Nephron progenitor cell (in vitro differentiated cells): ENCODE measurements around the gene HDAC4.

ENCODE experiments used
- DNase-seq: peaks from one replicate; pipeline ENCODE4 v3.0.0; 2021
- H3K27ac Mint-ChIP-seq: 2 replicates; pipeline ENCODE4 v1.8.0; 2021; ENCODE audit warnings: mild to moderate bottlenecking, moderate library complexity, mixed read lengths
- H3K27me3 Mint-ChIP-seq: 2 replicates; pipeline ENCODE4 v1.8.0; 2021; ENCODE audit warnings: mild to moderate bottlenecking, low read depth, mixed read lengths; ENCODE audit not compliant: poor library complexity
- H3K36me3 Mint-ChIP-seq: 2 replicates; pipeline ENCODE4 v1.8.0; 2021; ENCODE audit warnings: low read depth, mixed read lengths
- H3K4me1 Mint-ChIP-seq: 2 replicates; pipeline ENCODE4 v1.8.0; 2021; ENCODE audit warnings: mixed read lengths
- H3K4me3 Mint-ChIP-seq: 2 replicates; pipeline ENCODE4 v1.8.0; 2021; ENCODE audit warnings: mild to moderate bottlenecking, moderate library complexity, mixed read lengths
- H3K9me3 Mint-ChIP-seq: 2 replicates; pipeline ENCODE4 v1.8.0; 2021; ENCODE audit warnings: mild to moderate bottlenecking, moderate library complexity, mixed read lengths
- TF ChIP-seq, protein P1 (sequence below): fragments of 200-600 bp; sonication (generic); IDR thresholded peaks from 2 replicates; pipeline ENCODE4 v1.5.0; 2021; ENCODE audit warnings: antibody characterized with exemption

The HDAC4 gene

DNA sequence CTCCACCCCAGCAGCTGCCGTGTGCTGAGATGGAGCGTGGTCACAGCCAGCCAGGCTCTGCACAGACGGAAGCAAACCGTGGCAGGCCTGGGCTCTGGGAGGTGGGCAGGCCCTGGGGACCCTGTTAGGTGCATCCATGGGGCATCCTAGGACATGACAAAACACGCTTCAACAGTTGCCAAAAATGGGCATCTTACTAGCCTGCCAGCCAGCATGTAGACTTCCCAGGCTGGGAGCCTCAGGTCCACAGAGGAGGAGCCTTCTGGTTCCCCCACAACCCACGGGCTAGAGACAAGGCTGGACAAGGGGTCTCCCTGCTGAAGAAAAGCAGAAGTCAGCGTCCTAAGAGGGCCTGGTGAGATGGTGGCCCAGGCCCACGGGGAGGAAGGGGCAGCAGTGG, 139.5 kb downstream of the HDAC4 start:
- H3K27me3 Mint-ChIP-seq, result no peaks in the 10 kb centered on the region
- H3K36me3 Mint-ChIP-seq, result peaks cover 32% of the 10 kb centered on the region
- peaks cover 72% of the 10 kb centered on the region for H3K4me1 Mint-ChIP-seq
- TF ChIP-seq, protein P1, sequence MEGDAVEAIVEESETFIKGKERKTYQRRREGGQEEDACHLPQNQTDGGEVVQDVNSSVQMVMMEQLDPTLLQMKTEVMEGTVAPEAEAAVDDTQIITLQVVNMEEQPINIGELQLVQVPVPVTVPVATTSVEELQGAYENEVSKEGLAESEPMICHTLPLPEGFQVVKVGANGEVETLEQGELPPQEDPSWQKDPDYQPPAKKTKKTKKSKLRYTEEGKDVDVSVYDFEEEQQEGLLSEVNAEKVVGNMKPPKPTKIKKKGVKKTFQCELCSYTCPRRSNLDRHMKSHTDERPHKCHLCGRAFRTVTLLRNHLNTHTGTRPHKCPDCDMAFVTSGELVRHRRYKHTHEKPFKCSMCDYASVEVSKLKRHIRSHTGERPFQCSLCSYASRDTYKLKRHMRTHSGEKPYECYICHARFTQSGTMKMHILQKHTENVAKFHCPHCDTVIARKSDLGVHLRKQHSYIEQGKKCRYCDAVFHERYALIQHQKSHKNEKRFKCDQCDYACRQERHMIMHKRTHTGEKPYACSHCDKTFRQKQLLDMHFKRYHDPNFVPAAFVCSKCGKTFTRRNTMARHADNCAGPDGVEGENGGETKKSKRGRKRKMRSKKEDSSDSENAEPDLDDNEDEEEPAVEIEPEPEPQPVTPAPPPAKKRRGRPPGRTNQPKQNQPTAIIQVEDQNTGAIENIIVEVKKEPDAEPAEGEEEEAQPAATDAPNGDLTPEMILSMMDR, result no peak
- H3K27ac Mint-ChIP-seq, result no peak overlapping the region
- H3K9me3 Mint-ChIP-seq, result peaks cover 26% of the 10 kb centered on the region
- DNase-seq, result no peak
- H3K4me3 Mint-ChIP-seq, result no peak overlapping the region

DNA sequence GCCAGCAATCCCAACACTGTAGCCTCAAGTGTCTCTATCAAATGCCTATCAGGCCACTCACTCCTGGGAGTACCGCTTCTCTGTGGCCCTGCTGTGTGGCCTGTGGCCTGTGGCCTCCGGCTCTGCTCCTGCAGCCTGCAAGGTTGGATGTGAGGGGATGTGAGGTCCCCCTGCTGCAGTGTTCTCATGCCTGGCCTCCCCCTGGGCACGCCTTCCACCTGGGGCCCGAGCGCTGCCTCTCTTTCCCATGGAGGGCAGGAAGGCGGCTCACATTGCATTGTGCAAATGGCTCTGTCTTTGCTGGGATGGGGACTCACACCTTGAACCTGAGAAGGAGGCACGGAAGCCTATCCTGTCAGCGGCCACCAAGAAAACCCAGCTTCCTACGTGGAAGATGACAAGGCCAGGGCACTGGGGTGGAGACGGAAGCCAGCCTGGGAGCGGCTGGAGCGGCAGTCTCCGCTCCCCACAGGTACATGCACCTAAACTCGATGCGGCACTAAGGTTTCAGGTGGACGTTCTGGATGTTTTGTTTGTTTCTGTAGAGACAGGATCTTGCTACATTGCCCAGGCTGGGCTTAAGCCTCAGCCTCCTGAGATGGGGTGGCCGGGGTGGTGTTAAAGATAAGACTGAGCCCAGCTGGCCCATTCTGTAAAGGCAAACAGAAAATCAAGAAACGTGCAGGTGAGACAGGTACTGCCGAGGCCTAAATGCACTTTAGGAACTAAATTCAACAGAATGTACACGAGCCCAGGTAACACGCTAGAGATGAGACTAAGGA, 140.1 kb downstream of the HDAC4 start:
- Mint-ChIP-seq H3K36me3 (peaks cover 32% of the 10 kb centered on the region), H3K27ac (no peak overlapping the region), H3K4me3 (no peak overlapping the region), H3K27me3 (no peaks in the 10 kb centered on the region), H3K4me1 (peaks cover 75% of the 10 kb centered on the region), H3K9me3 (peaks cover 26% of the 10 kb centered on the region)
- DNase-seq, result no peak
- TF ChIP-seq, protein P1, result no peak

GRCh38 chr2:239259603-239260298, 141.1 kb downstream of the HDAC4 start:
- no peak for DNase-seq
- TF ChIP-seq, protein P1, result no peak
- peaks cover 75% of the 10 kb centered on the region for H3K4me1 Mint-ChIP-seq
- no peak overlapping the region for H3K4me3 Mint-ChIP-seq
- H3K36me3 Mint-ChIP-seq, result peaks cover 32% of the 10 kb centered on the region
- no peaks in the 10 kb centered on the region for H3K27me3 Mint-ChIP-seq
- peaks cover 26% of the 10 kb centered on the region for H3K9me3 Mint-ChIP-seq
- H3K27ac Mint-ChIP-seq, result peak overlapping the region; percentile 80

DNA sequence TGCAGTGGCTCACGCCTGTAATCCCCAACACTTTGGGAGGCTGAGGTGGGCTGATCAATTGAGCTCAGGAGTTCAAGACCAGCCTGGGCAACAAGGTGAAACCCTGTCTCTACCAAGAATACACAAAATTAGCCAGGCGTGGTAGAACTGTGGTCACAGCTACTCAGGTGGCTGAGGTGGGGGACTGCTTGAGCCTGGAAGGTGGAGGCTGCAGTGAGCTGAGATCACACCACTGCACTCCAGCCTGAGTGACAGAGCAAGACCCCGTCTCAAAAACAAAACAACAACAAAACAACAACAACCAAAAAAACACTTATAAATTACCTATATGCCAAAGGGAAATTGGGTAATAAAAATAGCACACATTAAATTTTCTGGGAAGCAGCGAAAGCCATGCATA, 141.6 kb downstream of the HDAC4 start:
- TF ChIP-seq, protein P1, result no peak
- H3K36me3 Mint-ChIP-seq, result peaks cover 32% of the 10 kb centered on the region
- no peak overlapping the region for H3K4me3 Mint-ChIP-seq
- H3K27ac Mint-ChIP-seq, result no peak overlapping the region
- peaks cover 75% of the 10 kb centered on the region for H3K4me1 Mint-ChIP-seq
- H3K27me3 Mint-ChIP-seq, result no peaks in the 10 kb centered on the region
- H3K9me3 Mint-ChIP-seq, result peaks cover 26% of the 10 kb centered on the region
- no peak for DNase-seq

- H3K9me3 Mint-ChIP-seq, result peaks cover 26% of the 10 kb centered on the region
- no peak overlapping the region for H3K4me3 Mint-ChIP-seq
- no peaks in the 10 kb centered on the region for H3K27me3 Mint-ChIP-seq
- H3K36me3 Mint-ChIP-seq, result peaks cover 32% of the 10 kb centered on the region
- peaks cover 77% of the 10 kb centered on the region for H3K4me1 Mint-ChIP-seq
- DNase-seq, result no peak
- H3K27ac Mint-ChIP-seq, result no peak overlapping the region
- TF ChIP-seq, protein P1, result no peak
These were observed 142.6 kb downstream of the HDAC4 start for GRCh38 chr2:239258248-239258647.
